Measurements from ENCODE around the gene POU3F3.

The POU3F3 gene

DNA sequence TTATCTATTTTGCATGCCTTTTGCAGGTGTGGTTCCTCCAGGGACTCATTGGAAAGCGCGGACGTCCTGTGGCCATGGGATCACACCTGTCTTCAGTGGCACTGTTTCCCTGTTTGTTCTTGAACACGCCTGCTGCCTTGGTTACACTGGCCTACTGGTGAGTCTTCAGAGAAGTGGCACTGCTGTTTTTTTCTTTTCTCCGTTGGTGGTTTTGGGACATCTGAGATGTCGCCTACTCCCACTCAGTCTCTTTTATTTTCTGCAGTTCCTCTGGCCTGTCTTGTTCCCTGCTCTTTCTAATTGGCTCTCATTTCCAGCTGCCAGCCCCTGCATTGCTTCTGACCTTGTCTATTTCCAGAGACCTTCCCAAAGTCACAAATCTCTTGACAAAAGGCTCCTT is 35.7 kb upstream of the POU3F3 start:
- H2AFZ ChIP-seq = no peak overlapping the region
- no peak overlapping the region for H3K9ac ChIP-seq
- no peaks in the 10 kb centered on the region for H3K36me3 ChIP-seq (ENCODE audit: control insufficient read depth, insufficient read depth, low read length)
- H3K79me2 ChIP-seq = no peaks in the 10 kb centered on the region
- H3K9me3 ChIP-seq (ENCODE audit: control insufficient read depth, low read length) = no peaks in the 10 kb centered on the region
- no peak overlapping the region for H3K4me2 ChIP-seq (ENCODE audit: low read length)
- no peak overlapping the region for H3K4me3 ChIP-seq (ENCODE audit: low read depth, low read length)
- no peaks in the 10 kb centered on the region for H3K4me1 ChIP-seq
- H3K27me3 ChIP-seq (ENCODE audit: control insufficient read depth, insufficient read depth, low read length) = no peaks in the 10 kb centered on the region
- H3K27ac ChIP-seq = no peak overlapping the region
- TF ChIP-seq, protein P1, sequence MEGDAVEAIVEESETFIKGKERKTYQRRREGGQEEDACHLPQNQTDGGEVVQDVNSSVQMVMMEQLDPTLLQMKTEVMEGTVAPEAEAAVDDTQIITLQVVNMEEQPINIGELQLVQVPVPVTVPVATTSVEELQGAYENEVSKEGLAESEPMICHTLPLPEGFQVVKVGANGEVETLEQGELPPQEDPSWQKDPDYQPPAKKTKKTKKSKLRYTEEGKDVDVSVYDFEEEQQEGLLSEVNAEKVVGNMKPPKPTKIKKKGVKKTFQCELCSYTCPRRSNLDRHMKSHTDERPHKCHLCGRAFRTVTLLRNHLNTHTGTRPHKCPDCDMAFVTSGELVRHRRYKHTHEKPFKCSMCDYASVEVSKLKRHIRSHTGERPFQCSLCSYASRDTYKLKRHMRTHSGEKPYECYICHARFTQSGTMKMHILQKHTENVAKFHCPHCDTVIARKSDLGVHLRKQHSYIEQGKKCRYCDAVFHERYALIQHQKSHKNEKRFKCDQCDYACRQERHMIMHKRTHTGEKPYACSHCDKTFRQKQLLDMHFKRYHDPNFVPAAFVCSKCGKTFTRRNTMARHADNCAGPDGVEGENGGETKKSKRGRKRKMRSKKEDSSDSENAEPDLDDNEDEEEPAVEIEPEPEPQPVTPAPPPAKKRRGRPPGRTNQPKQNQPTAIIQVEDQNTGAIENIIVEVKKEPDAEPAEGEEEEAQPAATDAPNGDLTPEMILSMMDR (IDR thresholded peaks at IDR 0.05) = no peak

DNA sequence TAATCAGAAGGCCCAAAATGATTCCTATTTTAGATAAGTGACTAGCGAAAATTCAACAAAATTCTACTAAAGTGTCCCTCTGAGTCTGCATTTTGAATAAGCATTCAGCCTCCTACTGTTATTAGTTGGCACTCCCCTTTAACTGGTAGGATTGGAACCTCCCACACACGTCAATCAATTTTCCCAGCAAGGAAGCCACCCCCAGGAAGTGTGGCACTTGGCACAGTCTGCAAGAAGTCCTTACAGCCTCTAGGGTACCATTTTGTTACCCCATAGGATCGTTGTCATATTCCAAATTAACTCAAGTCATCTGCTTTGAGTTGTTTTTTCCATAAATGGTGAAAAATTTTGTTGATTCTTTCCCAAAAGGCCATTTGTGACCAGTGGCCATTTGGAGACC is 33.8 kb upstream of the POU3F3 start:
- H3K9ac ChIP-seq = no peak overlapping the region
- H3K4me3 ChIP-seq (ENCODE audit: low read depth, low read length) = no peak overlapping the region
- no peaks in the 10 kb centered on the region for H3K9me3 ChIP-seq (ENCODE audit: control insufficient read depth, low read length)
- H3K4me1 ChIP-seq = no peaks in the 10 kb centered on the region
- H3K79me2 ChIP-seq = no peaks in the 10 kb centered on the region
- no peak overlapping the region for H3K27ac ChIP-seq
- H3K36me3 ChIP-seq (ENCODE audit: control insufficient read depth, insufficient read depth, low read length) = no peaks in the 10 kb centered on the region
- TF ChIP-seq, protein P1 (IDR thresholded peaks at IDR 0.05) = no peak
- H3K27me3 ChIP-seq (ENCODE audit: control insufficient read depth, insufficient read depth, low read length) = no peaks in the 10 kb centered on the region
- H3K4me2 ChIP-seq (ENCODE audit: low read length) = no peak overlapping the region
- H2AFZ ChIP-seq = no peak overlapping the region

DNA sequence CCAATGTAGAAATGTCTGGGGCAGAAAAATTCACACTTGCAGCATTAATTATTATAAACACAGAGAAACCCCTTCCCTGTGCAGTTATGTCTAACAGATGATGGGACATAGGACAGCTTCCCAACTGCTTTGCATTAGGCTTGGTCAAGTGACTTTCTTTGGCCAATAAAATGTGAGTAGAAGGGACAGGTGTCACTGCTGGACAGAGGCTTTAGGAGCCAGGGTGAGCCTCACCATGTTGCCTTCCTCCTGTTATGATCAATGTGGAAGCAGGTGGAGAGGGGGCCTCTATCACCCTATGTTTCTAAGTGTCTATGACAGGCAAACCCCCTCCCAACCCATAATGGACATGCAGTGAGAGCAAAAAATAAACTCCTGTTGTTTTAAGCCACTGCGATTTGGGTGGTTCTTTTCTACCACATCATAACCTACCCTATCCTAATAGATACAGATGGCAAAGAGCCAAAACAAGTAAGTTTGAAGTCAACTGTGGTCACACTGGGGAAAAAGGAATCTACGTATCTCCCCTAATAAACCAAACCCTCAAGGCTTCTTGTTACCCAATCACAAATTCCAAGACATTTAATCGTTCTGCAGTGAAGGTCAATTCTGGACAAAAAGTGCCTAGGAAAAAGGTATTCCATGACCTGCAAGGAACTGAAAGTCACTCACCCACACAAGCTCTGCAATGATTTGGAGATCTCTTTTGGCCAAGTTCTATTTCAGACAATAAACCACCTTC is 28.6 kb upstream of the POU3F3 start:
- Histone ChIP-seq H3K4me2 (ENCODE audit: low read length) (no peak overlapping the region), H3K27me3 (ENCODE audit: control insufficient read depth, insufficient read depth, low read length) (no peaks in the 10 kb centered on the region), H2AFZ (no peak overlapping the region), H3K4me1 (no peaks in the 10 kb centered on the region), H3K27ac (no peak overlapping the region), H3K79me2 (no peaks in the 10 kb centered on the region), H3K9me3 (ENCODE audit: control insufficient read depth, low read length) (no peaks in the 10 kb centered on the region), H3K4me3 (ENCODE audit: low read depth, low read length) (no peak overlapping the region), H3K36me3 (ENCODE audit: control insufficient read depth, insufficient read depth, low read length) (no peaks in the 10 kb centered on the region), H3K9ac (no peak overlapping the region)
- TF ChIP-seq, protein P1 (IDR thresholded peaks at IDR 0.05) = no peak

DNA sequence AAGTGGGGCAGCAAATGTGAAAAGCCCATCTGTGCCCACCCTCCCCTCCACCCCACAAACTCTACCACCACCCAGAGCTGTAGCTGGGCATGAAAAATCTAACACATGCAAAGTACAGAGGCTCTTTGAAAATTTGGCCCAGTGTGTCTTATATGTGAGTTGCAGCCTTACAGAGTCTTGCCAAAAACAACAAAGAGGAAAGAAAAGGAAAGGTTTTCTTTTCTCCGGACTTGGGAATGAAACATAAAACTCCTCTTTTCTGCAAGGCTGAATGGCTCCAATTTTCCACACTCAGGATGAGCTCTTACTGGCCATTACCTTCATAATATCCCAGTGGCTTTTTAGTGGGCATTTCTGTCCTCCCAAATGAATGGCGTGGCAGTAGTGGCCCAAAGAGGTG is 27.9 kb upstream of the POU3F3 start:
- H3K4me2 ChIP-seq (ENCODE audit: low read length) = no peak overlapping the region
- TF ChIP-seq, protein P1 (IDR thresholded peaks at IDR 0.05) = no peak
- H3K79me2 ChIP-seq = no peaks in the 10 kb centered on the region
- H3K9me3 ChIP-seq (ENCODE audit: control insufficient read depth, low read length) = no peaks in the 10 kb centered on the region
- H3K4me3 ChIP-seq (ENCODE audit: low read depth, low read length) = no peak overlapping the region
- H3K4me1 ChIP-seq = no peaks in the 10 kb centered on the region
- H3K36me3 ChIP-seq (ENCODE audit: control insufficient read depth, insufficient read depth, low read length) = no peaks in the 10 kb centered on the region
- no peak overlapping the region for H3K9ac ChIP-seq
- H2AFZ ChIP-seq = no peak overlapping the region
- no peak overlapping the region for H3K27ac ChIP-seq
- H3K27me3 ChIP-seq (ENCODE audit: control insufficient read depth, insufficient read depth, low read length) = no peaks in the 10 kb centered on the region

DNA sequence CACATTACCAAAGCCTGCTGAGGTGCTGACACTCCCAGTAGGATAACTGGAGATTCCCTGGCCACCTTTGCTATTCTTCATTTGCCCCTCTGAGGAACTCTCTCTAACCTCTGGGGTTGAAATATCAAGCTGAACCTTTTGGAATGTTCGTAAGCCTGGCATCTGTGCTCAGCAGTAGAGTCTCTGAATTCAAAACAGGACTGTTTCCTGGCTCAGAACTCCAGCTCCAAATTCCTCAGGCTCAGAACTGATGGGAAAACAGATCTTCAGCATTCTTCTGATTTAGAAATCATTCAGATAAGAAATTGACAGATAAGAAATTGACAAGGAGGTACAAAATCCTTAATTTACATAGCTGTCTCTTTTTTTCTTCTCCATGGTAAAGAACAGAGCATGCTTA is 22.2 kb upstream of the POU3F3 start:
- Histone ChIP-seq H3K4me3 (ENCODE audit: low read depth, low read length) (no peak overlapping the region), H3K27me3 (ENCODE audit: control insufficient read depth, insufficient read depth, low read length) (no peaks in the 10 kb centered on the region), H3K36me3 (ENCODE audit: control insufficient read depth, insufficient read depth, low read length) (no peaks in the 10 kb centered on the region), H3K27ac (no peak overlapping the region), H2AFZ (no peak overlapping the region), H3K9me3 (ENCODE audit: control insufficient read depth, low read length) (no peaks in the 10 kb centered on the region), H3K9ac (no peak overlapping the region), H3K4me1 (no peaks in the 10 kb centered on the region), H3K79me2 (no peaks in the 10 kb centered on the region), H3K4me2 (ENCODE audit: low read length) (no peak overlapping the region)
- TF ChIP-seq, protein P1 (IDR thresholded peaks at IDR 0.05) = no peak

Data from parathyroid adenoma (tissue), 2 donors.